ENCODE measurements around the gene HLA-DMB.

Gene HLA-DMB

DNA sequence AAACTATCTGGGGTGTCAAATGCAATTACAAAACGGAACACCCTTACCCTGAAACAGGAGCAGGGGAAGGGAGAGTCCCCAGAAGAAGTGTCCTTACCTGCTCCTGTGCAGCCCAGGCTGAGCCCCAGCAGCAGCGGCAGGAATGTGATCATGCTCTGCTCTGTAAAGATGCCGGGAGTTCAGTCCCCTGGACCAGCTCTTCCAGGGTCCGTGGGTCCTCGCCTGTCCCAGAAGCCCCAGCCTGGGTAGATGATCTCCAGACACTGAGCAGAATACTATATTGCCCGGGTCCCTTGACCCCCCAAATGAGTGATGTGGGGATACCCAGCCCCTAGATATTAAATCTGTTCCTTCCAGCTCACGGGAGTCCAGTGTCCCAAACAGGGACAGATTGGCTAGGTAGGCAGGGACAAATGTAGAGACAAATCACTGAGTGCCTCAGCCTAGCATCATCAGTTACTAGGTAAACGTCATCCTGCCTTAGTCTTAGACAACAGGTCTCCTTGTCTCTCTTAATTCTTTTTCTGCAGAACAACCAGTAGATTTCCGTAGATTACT is at the start of gene HLA-DMB:
HLA-DMB (minus strand) TSS at position 373 of the 558 bp plus-strand sequence; CDS start at position 152, 221 bp downstream.
- DNase-seq = peak; percentile 30

GRCh38 chr6:32989368-32989767 is 48.5 kb upstream of the HLA-DMB start:
- DNase-seq = no peak

DNA sequence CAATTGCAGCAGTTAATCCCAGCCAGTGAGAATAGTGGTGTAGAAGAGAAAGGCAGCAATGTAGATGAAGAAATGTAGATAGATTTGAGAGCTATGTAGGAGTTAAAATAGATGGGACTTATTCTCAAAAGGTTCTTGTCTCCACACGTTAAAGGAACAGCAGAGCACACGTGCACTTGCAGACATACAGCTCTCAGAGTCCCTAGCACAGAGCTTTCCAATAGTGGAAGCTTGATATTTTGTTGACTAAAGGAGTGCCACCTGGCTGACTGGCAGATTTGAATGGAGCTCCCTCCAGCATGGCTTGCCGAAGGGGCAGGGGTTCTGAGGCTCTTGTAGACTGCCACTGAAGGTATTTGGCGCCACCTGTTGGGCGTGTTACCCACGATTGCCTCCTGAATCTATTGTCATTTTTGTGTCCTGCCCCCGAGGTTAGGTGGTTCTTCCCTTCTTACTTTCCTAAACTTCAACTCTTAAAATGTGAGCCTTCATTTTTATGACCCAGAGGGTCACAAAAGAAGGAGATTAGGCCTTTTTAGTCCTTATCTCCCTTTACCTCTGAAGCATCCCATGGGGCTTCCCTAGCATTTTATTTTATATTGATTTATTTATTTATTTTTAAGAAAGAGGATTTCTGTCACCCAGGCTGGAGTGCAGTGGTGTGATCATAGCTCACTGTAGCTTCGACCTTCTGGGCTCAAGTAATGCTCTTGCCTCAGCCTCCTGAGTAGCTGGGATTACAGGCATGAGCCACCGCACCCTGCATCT is 44.0 kb upstream of the HLA-DMB start:
- DNase-seq = peak; percentile 97

- DNase-seq = no peak
Measured at GRCh38 chr6:32983964-32984621, 43.3 kb upstream of the HLA-DMB start.

GRCh38 chr6:32983493-32983848 is 42.6 kb upstream of the HLA-DMB start:
- no peak for DNase-seq

GRCh38 chr6:32982702-32983492 is 42.1 kb upstream of the HLA-DMB start:
- DNase-seq = peak; percentile 67

GRCh38 chr6:32982084-32982701 is 41.4 kb upstream of the HLA-DMB start:
- DNase-seq = peak; percentile 75

DNA sequence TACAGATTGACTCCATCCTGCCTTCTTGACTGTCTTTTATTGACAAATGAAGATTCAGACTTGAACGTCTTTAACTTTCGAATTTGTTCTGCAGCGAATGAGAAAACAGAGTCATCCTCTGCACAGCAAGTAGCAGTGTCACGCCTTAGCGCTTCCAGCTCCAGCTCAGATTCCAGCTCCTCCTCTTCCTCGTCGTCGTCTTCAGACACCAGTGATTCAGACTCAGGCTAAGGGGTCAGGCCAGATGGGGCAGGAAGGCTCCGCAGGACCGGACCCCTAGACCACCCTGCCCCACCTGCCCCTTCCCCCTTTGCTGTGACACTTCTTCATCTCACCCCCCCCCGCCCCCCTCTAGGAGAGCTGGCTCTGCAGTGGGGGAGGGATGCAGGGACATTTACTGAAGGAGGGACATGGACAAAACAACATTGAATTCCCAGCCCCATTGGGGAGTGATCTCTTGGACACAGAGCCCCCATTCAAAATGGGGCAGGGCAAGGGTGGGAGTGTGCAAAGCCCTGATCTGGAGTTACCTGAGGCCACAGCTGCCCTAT is 39.7 kb upstream of the HLA-DMB start:
- no peak for DNase-seq

DNA sequence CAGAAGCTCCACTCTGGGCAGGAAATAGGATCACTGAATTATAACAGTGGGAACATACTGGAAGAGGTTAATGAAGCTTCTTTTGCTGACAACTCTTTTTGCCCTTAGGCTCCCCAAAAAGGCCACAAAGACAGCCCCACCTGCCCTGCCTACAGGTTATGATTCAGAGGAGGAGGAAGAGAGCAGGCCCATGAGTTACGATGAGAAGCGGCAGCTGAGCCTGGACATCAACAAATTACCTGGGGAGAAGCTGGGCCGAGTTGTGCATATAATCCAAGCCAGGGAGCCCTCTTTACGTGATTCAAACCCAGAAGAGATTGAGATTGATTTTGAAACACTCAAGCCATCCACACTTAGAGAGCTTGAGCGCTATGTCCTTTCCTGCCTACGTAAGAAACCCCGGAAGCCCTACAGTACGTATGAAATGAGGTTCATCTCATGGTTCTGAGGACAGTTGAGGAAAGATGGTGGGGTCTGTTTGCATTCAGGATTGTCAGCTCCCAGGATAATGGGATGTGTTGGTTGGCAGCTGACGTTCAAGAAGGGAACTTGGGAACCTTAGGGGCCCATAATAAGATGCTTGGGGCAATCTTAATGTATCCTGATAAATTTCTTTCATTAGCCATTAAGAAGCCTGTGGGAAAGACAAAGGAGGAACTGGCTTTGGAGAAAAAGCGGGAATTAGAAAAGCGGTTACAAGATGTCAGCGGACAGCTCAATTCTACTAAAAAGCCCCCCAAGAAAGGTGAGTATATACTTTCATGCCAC is 39.1 kb upstream of the HLA-DMB start:
- DNase-seq = no peak

DNA sequence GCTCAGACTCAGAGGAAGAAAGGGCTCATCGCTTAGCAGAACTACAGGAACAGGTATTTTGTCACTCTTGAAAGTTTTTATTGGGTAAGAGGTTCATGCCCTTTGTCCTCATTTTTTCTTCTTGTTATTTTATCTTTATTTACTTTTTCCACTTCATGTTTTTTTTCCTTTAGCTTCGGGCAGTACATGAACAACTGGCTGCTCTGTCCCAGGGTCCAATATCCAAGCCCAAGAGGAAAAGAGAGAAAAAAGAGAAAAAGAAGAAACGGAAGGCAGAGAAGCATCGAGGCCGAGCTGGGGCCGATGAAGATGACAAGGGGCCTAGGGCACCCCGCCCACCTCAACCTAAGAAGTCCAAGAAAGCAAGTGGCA is 37.1 kb upstream of the HLA-DMB start:
- DNase-seq = no peak

DNA sequence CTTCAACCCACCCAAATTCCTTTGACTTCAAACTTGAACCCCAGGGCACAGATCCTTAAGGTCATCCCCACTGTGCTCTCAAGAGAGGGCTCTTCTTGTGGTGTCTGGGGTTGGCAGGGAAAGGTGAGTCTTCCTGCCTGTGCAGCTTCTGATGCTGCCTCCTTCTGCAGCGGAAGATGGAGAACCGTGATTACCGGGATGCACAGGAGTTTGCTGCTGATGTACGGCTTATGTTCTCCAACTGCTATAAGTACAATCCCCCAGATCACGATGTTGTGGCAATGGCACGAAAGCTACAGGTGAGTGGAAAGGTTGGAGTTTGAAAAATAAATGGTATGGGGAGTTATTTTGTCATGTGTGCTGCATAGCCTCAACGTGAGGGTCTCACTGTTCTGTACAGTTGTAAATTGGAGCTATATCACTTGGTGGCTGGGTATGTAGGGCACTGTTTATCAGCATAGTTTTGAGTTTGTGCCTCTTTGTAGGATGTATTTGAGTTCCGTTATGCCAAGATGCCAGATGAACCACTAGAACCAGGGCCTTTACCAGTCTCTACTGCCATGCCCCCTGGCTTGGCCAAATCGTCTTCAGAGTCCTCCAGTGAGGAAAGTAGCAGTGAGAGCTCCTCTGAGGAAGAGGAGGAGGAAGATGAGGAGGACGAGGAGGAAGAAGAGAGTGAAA is 36.6 kb upstream of the HLA-DMB start:
- DNase-seq = no peak

DNA sequence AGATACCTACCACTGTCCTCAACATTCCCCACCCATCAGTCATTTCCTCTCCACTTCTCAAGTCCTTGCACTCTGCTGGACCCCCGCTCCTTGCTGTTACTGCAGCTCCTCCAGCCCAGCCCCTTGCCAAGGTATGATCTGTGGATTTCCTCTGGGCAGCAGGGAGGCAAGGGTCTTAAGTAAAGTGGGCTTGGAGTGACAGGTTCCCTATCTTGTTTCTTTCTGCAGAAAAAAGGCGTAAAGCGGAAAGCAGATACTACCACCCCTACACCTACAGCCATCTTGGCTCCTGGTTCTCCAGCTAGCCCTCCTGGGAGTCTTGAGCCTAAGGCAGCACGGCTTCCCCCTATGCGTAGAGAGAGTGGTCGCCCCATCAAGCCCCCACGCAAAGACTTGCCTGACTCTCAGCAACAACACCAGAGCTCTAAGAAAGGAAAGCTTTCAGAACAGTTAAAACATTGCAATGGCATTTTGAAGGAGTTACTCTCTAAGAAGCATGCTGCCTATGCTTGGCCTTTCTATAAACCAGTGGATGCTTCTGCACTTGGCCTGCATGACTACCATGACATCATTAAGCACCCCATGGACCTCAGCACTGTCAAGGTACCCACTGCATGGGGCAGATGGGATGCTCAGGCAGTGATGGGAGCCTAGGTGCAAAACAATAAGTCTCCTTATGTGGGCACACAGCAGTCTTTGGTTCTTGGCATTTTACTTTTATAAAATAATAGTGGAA is 35.7 kb upstream of the HLA-DMB start:
- no peak for DNase-seq

GRCh38 chr6:32975886-32976285 is 35.1 kb upstream of the HLA-DMB start:
- DNase-seq = no peak

GRCh38 chr6:32974541-32975308 is 33.9 kb upstream of the HLA-DMB start:
- peak; percentile 31 for DNase-seq

DNA sequence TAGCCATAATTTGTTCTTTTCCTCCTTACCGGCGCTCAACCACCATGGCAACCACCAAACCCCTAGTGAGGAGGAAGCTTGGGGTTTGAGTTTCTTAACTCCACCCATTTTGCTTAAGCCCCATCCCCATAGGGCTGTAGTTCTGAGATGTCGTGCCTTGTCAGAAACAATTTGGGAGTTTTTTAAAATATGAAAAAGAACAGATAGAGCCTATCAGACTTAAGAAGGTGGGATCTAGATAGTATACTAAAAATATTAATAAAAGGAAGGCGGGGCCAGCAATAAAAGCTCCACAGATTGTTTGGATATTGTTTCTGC is 33.1 kb upstream of the HLA-DMB start:
- DNase-seq = peak; percentile 66

DNA sequence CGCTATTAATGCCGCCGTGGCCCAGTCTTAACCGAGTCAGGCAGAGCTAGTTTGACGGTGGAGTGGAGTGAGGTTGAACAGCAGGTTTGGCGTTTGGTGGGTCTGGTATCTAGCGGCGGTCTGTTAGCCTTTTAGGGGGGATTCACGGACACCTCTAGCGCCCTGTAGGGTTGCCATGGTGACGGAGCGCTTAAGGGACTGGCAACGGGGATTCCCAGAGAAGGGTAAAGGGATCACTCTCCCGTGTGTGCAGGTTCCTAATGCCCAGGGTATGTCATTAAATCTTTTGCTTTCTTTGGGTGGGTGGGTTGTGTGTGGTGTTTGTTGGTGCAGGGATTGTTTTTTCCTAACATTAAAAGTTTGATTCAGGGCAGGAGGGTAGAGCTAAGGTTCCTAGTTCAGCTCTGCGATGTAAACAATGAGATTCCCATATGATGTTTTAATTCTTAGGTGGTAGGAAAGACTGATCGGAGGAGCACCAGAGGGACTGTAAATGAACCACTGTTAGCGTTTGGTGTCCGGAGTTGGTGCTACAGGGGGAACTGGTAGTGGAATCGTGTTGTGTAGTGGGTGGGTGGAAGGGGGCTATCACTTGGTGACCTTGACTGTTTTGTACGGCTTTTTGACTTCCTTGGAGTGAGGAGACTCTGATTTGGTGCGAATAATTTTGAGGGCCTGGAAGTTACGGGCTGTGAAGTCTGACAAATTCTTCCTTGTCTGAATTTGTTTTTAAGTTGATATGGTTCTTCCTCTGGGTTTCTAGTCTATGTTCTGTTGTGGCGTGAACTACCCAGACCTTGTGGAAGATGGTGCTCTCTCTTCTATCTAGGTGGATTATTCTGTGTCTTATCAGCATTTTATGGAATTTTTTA is 32.6 kb upstream of the HLA-DMB start:
- peak; percentile 86 for DNase-seq

- DNase-seq = peak; percentile 75
Measured at GRCh38 chr6:32972353-32973143, 31.7 kb upstream of the HLA-DMB start.
